GM15510 (cell line): ENCODE results near the gene RHBG.

ENCODE experiments used
- POLR2A ChIP-seq: IDR thresholded peaks from 3 replicates; pipeline ENCODE4 v1.6.1; 2011; ENCODE audit warnings: borderline replicate concordance; ENCODE audit not compliant: insufficient read length; ENCODE audit errors: extremely low read depth

Gene RHBG

GRCh38 chr1:156409439-156409838 is 40.4 kb downstream of the RHBG start:
- no peak for TF ChIP-seq POLR2A

DNA sequence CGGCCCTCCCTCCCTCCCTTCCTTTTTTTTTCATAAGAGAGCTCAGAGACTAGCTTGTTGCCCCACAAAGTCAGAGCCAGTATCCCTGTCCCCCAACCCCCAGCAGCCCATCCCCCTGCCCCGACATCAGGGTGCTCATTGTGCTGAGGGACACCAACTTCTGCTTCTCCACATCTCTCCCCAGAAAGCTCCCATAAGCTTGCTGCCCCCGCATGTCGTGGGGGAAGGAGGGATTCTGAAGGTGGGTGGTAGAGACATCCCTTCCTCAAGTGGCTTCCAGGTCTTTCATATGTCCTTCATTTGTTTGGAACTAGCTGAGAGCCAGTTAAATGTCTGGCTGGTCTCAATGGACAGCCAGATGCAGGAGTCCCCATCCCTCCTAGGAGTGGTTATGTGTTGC is 41.2 kb downstream of the RHBG start:
- TF ChIP-seq POLR2A, result no peak

DNA sequence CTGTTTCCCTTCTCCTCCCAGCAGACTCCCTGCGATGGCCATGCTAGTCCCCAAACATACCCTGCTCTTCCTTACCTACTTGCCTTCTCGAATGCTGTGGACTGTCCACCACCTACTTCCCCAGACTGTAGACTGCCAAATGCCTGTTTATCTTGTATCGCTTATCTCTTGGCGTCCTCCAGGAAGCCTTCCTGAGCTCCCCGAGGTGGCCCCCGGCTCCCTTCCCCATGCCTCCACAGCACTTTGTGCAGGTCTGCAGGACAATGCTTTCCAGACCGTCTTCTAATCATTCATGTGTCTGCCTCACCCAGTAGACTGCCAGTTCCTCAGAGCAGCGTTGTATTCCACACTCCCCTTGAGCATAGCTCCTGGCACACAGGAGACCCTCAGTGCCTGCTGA is 41.7 kb downstream of the RHBG start:
- TF ChIP-seq POLR2A, result no peak

GRCh38 chr1:156412653-156413321 is 43.8 kb downstream of the RHBG start:
- no peak for TF ChIP-seq POLR2A

- TF ChIP-seq POLR2A, result no peak
These were observed 44.6 kb downstream of the RHBG start for GRCh38 chr1:156413391-156414246.

DNA sequence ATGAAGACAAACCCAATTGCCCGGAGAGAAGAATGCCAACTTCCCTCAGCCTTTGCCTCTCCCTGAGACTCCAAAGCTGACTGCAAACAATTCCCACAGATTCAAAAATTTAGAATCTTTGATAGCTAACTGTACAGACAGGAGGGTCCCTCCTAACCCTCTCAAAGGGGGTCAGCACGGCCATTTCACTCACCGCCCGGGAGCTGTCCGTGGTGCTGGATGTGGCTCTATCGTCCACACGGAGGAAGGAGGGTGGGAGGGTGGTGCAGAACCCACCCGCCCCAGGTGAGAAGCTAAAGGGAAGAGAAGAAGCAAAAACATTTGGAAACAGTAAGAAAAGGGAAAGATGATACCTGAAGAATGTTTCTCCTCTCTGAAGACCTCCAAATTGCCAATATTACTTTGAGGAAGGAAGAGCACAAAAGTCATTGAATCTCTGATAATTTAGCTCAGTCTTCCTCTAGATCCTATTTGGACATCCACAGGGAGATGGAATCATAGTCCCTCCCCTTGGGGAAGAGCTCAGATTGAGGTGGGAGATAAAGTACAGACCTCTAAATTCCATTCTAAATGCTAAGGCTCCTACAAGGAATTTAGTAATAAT is 45.6 kb downstream of the RHBG start:
- TF ChIP-seq POLR2A, result no peak

- TF ChIP-seq POLR2A, result no peak
These were observed 48.0 kb downstream of the RHBG start for GRCh38 chr1:156416993-156417392.

DNA sequence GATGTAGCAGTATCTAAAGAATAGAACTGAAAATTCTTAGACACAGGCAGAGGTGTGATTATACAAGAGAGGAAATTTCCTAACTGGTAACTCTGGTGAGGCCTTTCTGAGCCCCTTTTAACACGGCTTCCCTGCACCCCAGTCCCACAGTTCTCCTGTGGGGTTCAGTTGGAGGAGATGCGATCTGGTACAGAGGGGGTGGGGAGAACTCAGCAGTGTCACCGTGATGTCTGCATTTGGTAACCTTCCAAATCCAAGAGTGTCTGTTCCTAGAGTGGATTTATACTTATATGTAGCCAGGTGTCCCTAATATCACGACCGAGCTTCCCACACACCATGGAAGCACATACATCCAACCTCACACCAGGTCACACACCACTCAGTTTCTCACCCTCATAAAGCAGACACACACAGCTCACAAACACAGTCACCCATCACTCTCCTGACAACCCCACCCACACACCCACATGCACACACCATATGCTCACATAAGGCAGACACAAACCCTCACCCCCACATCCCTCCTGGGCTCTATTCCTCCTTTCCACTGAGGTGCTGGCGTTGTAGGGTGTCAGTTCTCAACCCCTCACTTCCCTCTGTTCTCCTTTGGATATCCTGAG is 48.5 kb downstream of the RHBG start:
- no peak for TF ChIP-seq POLR2A

DNA sequence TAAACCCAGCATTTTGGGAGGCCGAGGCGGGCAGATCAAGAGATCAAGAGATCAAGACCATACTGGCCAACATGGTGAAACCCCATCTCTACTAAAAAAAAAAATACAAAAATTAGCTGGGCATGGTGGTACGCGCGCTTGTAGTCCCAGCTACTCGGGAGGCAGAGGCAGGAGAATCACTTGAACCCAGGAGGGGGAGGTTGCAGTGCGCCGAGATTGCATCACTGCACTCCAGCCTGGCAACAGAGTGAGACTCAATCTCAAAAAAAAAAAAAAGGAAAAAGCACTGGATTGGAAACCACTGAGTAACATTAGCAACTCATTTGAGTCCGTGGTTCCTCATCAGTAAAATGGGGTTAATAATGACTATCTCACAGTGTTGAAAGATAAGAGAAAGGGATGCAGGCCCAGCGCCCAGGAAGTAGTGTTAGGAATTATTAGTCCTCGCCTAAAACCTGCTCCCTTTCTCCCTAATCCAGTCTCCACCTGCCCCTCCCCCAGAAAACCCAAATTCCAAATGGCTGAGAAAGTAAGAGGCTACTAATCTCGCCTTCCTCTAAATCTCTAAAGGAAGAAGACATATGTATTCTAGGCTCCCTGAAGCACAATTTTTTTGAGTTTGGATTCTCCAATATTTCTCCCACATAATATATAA is 49.5 kb downstream of the RHBG start:
- no peak for TF ChIP-seq POLR2A

GRCh38 chr1:156419854-156420204 is 50.8 kb downstream of the RHBG start:
- TF ChIP-seq POLR2A, result no peak

GRCh38 chr1:156420205-156421061 is 51.4 kb downstream of the RHBG start:
- TF ChIP-seq POLR2A, result no peak

DNA sequence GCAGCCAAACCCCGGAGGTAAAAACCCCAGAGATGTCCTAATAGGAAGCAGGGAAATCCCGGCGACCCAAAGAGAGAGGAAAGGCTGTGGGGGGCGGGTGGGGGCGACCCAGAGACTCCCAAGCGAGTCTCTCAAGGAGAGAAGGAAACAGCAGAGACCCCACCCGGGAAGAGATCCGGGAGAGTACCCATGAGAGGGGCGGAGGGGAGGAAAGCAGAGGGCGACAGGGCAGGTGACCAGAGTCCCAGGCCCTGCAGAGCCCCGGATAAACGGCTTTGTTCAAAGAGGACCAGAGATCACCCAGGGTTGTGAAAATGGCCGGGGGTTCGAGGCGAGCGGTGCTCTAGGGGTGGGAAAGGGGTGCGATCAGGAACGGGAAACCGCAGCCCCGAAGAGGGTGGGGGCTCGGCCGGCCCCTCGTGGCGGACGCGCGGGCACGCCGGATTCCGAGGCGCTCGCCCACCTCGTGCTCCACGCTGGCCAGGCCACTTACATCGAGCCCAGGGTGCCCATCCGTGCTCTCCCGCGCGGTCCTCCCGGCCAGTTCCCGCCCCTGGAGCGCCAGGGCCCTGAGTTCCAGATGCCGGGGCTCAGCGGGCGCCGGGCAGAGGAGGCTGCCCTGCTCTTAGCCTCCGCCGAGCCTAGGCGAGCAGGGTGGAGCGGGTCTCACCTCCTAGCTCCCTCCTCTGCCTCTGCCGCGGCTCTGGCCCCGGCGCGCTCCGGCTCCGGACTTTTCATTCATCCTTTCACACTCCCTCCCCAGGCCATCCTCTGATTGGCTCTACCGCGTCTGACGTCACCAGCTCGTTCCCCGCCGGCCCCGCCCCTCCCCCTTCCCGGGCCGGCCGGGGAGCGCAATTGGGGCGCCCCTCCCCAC is 52.3 kb downstream of the RHBG start:
- TF ChIP-seq POLR2A, result peak; percentile 53
